ENCODE results near the gene CEP85. TPM values are rescaled to one million over a fixed set of nuclear protein-coding genes. Genes with fewer than 3 reads are reported as not detected.

The CEP85 gene
- total and polyA plus RNA-seq, 2 of the 13 experiments (the other 11 are each of a cell fraction or from before 2014, with no cell fraction given): 16.1 to 26.7 TPM

DNA sequence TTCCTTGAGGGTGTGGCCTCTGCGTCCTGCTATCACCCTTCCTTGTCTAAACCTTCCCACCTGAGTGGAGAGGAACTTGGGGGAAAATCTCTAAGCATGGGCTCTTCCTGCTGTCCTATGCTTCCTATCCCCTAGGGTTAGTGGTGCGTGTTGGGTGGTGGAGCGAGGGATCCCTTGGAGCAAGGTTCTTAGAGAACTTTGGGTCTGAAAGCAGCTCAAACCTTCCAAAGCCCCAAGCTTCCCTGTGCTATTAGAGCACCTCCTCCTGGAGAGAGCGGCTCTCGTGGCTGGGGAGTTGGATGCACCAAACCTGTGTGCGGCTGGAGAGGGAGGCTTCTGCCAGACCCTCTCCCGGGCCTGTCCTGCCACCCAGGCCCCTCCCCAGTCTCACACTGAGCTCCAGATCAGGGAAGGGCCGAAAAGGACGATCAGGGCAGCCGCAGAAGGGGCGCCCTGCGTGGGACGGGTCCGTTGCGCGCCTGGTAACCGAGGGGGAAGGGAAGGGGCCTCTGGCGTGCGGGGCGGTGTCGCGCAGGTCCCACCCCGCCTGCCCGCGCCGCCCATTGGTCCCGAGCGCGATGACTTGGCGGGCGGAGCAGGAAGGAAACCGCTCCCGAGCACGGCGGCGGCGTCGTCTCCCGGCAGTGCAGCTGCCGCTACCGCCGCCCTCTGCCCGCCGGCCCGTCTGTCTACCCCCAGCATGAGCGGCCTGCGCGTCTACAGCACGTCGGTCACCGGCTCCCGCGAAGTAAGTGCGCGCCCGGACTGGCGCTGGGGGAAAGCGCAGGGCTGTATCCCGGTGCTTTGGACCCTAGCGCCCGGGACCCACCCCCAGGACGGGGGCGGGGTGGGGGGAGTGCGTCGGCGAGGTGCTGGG, 45.7 kb downstream of the CEP85 start, which contains the start of gene SH3BGRL3 (continued):
- TF ChIP-seq, protein P1, sequence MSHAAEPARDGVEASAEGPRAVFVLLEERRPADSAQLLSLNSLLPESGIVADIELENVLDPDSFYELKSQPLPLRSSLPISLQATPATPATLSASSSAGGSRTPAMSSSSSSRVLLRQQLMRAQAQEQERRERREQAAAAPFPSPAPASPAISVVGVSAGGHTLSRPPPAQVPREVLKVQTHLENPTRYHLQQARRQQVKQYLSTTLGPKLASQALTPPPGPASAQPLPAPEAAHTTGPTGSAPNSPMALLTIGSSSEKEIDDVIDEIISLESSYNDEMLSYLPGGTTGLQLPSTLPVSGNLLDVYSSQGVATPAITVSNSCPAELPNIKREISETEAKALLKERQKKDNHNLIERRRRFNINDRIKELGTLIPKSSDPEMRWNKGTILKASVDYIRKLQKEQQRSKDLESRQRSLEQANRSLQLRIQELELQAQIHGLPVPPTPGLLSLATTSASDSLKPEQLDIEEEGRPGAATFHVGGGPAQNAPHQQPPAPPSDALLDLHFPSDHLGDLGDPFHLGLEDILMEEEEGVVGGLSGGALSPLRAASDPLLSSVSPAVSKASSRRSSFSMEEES (CRISPR knock-in tag; IDR thresholded peaks at IDR 0.05): no peak; the same call in 1 of the 2 replicates
- TF ChIP-seq EHMT2 (IDR thresholded peaks at IDR 0.05; ENCODE audit: borderline replicate concordance, low read depth, low read length) (no peak), SRSF9 (IDR thresholded peaks at IDR 0.05; ENCODE audit: borderline replicate concordance, insufficient read depth, low read depth, low read length, poor library complexity, severe bottlenecking) (no peak), ZNF768 (CRISPR knock-in tag; IDR thresholded peaks at IDR 0.05) (peak; percentile 51; the same call in 1 of the 2 replicates), SYNCRIP (IDR thresholded peaks at IDR 0.05; ENCODE audit: insufficient read depth, low read depth, low read length) (no peak), HMGA1 (CRISPR knock-in tag; conservative IDR thresholded peaks at IDR 0.05) (no peak), KMT2A (CRISPR knock-in tag; IDR thresholded peaks at IDR 0.05) (0 out of 2 replicates have a peak, but pooled peaks have one; percentile 28), EP300 (IDR thresholded peaks at IDR 0.05; ENCODE audit: low read depth in 2 of 2, low read length in 2 of 2) (no peak), EP300 (CRISPR knock-in tag; IDR thresholded peaks at IDR 0.05; ENCODE audit: borderline replicate concordance) (no peak), KLF12 (CRISPR knock-in tag; IDR thresholded peaks at IDR 0.05; ENCODE audit: borderline replicate concordance) (peak; percentile 58; the same call in 1 of the 2 replicates), MBNL3 (CRISPR knock-in tag; conservative IDR thresholded peaks at IDR 0.05) (no peak), GFI1 (CRISPR knock-in tag; IDR thresholded peaks at IDR 0.05; ENCODE audit: borderline replicate concordance) (0 out of 2 replicates have a peak, but pooled peaks have one; percentile 41), ZFX (CRISPR knock-in tag; IDR thresholded peaks at IDR 0.05; ENCODE audit: low read depth) (peak; percentile 70), ZNF747 (CRISPR knock-in tag; IDR thresholded peaks at IDR 0.05; ENCODE audit: borderline replicate concordance) (peak; percentile 35; the same call in 1 of the 2 replicates)
- TF ChIP-seq, protein P2, sequence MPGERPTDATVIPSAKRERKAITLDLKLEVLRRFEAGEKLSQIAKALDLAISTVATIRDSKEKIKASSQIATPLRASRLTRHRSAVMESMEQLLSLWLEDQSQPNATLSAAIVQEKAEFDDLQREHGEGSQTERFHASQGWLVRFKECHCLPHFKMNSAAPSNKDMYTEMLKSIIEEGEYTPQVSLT (CRISPR knock-in tag; IDR thresholded peaks at IDR 0.05; ENCODE audit: borderline replicate concordance, low read depth): no peak
- TF ChIP-seq, protein P3, sequence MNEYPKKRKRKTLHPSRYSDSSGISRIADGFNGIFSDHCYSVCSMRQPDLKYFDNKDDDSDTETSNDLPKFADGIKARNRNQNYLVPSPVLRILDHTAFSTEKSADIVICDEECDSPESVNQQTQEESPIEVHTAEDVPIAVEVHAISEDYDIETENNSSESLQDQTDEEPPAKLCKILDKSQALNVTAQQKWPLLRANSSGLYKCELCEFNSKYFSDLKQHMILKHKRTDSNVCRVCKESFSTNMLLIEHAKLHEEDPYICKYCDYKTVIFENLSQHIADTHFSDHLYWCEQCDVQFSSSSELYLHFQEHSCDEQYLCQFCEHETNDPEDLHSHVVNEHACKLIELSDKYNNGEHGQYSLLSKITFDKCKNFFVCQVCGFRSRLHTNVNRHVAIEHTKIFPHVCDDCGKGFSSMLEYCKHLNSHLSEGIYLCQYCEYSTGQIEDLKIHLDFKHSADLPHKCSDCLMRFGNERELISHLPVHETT (CRISPR knock-in tag; conservative IDR thresholded peaks at IDR 0.05): no peak; the same call in 1 of the 2 replicates
- TF ChIP-seq, protein P4, sequence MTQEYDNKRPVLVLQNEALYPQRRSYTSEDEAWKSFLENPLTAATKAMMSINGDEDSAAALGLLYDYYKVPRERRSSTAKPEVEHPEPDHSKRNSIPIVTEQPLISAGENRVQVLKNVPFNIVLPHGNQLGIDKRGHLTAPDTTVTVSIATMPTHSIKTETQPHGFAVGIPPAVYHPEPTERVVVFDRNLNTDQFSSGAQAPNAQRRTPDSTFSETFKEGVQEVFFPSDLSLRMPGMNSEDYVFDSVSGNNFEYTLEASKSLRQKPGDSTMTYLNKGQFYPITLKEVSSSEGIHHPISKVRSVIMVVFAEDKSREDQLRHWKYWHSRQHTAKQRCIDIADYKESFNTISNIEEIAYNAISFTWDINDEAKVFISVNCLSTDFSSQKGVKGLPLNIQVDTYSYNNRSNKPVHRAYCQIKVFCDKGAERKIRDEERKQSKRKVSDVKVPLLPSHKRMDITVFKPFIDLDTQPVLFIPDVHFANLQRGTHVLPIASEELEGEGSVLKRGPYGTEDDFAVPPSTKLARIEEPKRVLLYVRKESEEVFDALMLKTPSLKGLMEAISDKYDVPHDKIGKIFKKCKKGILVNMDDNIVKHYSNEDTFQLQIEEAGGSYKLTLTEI (CRISPR knock-in tag; conservative IDR thresholded peaks at IDR 0.05): no peak
- TF ChIP-seq, protein P5, sequence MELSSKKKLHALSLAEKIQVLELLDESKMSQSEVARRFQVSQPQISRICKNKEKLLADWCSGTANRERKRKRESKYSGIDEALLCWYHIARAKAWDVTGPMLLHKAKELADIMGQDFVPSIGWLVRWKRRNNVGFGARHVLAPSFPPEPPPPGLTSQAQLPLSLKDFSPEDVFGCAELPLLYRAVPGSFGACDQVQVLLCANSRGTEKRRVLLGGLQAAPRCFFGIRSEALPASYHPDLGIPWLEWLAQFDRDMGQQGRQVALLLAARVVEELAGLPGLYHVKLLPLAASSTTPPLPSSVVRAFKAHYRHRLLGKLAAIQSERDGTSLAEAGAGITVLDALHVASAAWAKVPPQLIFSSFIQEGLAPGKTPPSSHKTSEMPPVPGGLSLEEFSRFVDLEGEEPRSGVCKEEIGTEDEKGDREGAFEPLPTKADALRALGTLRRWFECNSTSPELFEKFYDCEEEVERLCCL (CRISPR knock-in tag; IDR thresholded peaks at IDR 0.05; ENCODE audit: borderline replicate concordance): no peak
- TF ChIP-seq, protein P6, sequence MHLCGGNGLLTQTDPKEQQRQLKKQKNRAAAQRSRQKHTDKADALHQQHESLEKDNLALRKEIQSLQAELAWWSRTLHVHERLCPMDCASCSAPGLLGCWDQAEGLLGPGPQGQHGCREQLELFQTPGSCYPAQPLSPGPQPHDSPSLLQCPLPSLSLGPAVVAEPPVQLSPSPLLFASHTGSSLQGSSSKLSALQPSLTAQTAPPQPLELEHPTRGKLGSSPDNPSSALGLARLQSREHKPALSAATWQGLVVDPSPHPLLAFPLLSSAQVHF (CRISPR knock-in tag; IDR thresholded peaks at IDR 0.05): peak; percentile 60
- TF ChIP-seq, protein P7, sequence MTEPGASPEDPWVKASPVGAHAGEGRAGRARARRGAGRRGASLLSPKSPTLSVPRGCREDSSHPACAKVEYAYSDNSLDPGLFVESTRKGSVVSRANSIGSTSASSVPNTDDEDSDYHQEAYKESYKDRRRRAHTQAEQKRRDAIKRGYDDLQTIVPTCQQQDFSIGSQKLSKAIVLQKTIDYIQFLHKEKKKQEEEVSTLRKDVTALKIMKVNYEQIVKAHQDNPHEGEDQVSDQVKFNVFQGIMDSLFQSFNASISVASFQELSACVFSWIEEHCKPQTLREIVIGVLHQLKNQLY (CRISPR knock-in tag; IDR thresholded peaks at IDR 0.05): no peak

Measured in HepG2 (cell line).